ENCODE data around the gene VPREB1.

DNA sequence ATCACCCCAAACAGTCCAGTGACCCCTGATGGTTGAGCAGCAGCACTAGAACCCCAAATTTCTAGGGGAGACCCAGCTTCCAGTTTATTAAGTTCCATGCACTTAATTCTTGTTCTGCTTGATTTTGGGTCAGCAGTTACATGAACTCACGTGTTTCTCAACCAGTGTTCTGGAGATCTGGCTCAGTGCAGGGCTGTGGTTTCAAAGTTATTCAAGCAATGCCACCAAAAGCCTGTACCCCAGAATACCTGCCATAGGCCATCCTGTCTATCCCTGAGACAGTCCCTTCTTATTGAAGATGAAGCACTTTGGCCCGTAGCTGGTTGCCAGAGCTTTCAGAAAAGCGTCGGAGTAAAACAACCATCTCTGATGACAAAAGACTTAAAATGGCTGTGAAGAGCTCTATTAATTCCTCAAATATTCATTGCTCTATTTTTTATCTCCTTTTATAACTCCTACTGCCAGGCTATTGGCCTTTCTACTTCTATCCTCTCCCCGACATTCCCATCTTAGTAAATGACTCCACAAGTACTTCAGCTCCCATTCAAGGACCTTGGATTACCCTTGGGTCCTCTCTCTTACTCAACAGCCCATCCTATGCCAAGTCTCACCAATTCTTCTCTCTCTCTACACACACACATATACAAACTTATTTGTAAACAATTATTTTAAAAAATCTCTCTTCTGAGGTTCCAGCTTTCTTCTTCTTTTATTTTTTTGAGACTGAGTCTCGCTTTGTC is 18.0 kb upstream of the VPREB1 start:
- TF ChIP-seq, protein P1, sequence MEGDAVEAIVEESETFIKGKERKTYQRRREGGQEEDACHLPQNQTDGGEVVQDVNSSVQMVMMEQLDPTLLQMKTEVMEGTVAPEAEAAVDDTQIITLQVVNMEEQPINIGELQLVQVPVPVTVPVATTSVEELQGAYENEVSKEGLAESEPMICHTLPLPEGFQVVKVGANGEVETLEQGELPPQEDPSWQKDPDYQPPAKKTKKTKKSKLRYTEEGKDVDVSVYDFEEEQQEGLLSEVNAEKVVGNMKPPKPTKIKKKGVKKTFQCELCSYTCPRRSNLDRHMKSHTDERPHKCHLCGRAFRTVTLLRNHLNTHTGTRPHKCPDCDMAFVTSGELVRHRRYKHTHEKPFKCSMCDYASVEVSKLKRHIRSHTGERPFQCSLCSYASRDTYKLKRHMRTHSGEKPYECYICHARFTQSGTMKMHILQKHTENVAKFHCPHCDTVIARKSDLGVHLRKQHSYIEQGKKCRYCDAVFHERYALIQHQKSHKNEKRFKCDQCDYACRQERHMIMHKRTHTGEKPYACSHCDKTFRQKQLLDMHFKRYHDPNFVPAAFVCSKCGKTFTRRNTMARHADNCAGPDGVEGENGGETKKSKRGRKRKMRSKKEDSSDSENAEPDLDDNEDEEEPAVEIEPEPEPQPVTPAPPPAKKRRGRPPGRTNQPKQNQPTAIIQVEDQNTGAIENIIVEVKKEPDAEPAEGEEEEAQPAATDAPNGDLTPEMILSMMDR (conservative IDR thresholded peaks at IDR 0.05 in 1 of 2, IDR thresholded peaks at IDR 0.05 in 1 of 2; ENCODE audit: low read depth in 1 of 2, low read length in 2 of 2), result no peak
- TF ChIP-seq EZH2 (IDR thresholded peaks at IDR 0.05; ENCODE audit: low read length, missing control alignments), result no peak

Measured in fibroblast of lung (primary cell).